Stomach (tissue), 4 donors: ENCODE measurements around the gene VSTM4.

Experiments used
- EP300 ChIP-seq: sonication (generic); formaldehyde crosslinking; IDR thresholded peaks from one replicate; pipeline ENCODE4 v1.6.1; 2017; ENCODE audit warnings: antibody characterized with exemption
- TF ChIP-seq, protein P1 (sequence below), 7 experiments: fragments of 450-650 bp in 4 of 7; fragments of 200-600 bp in 3 of 7; sonication (generic) in 3 of 7; IDR thresholded peaks; one replicate each; pipeline ENCODE4 v1.5.1; 2016 to 2019; ENCODE audit warnings: antibody characterized with exemption in 7 of 7, control low read depth in 2 of 7, mild to moderate bottlenecking in 1 of 7

DNA sequence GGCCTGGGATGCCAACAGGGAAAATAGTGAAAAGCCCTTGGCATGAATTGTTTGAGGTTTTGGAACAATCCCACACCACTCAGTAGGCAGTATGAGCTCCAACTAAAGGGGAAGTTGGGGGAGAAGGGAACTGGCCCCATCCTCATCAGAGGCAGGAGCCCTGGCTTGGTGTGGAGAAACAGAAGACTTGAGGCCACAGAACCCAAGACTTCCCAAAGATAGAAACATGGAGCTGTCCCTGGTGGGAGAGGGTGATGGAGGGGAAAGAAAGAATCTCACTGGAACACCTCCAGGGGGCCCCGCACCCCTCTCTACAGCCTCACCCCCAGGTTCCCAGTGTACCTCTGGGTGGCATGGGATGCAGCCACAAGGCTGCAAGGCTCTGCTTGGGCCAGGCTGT lies 85.7 kb downstream of the VSTM4 start:
- TF ChIP-seq, protein P1, sequence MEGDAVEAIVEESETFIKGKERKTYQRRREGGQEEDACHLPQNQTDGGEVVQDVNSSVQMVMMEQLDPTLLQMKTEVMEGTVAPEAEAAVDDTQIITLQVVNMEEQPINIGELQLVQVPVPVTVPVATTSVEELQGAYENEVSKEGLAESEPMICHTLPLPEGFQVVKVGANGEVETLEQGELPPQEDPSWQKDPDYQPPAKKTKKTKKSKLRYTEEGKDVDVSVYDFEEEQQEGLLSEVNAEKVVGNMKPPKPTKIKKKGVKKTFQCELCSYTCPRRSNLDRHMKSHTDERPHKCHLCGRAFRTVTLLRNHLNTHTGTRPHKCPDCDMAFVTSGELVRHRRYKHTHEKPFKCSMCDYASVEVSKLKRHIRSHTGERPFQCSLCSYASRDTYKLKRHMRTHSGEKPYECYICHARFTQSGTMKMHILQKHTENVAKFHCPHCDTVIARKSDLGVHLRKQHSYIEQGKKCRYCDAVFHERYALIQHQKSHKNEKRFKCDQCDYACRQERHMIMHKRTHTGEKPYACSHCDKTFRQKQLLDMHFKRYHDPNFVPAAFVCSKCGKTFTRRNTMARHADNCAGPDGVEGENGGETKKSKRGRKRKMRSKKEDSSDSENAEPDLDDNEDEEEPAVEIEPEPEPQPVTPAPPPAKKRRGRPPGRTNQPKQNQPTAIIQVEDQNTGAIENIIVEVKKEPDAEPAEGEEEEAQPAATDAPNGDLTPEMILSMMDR (IDR thresholded peaks at IDR 0.05), result no peak
- no peak for TF ChIP-seq EP300
